IPS-20b (cell line): ENCODE results near the gene CTTN.

Experiments used
- H3K27ac ChIP-seq: one replicate; pipeline ENCODE4 v1.5.1; 2013; ENCODE audit warnings: low read length
- H3K27me3 ChIP-seq: 2 replicates; pipeline ENCODE4 v1.6.1; 2013; ENCODE audit warnings: mild to moderate bottlenecking, low read length, inconsistent platforms; ENCODE audit not compliant: insufficient read depth
- H3K36me3 ChIP-seq: 2 replicates; pipeline ENCODE4 v1.6.1; 2013; ENCODE audit warnings: low read depth, mild to moderate bottlenecking, inconsistent platforms, low read length, moderate library complexity; ENCODE audit not compliant: insufficient read depth
- H3K4me1 ChIP-seq: 2 replicates; pipeline ENCODE4 v1.6.1; 2013; ENCODE audit warnings: mild to moderate bottlenecking, control low read depth, inconsistent platforms, low read length, moderate library complexity; ENCODE audit not compliant: insufficient read depth
- H3K4me3 ChIP-seq: 2 replicates; pipeline ENCODE4 v1.5.1; 2013; ENCODE audit warnings: mild to moderate bottlenecking, low read length, inconsistent platforms
- H3K9ac ChIP-seq: 2 replicates; pipeline ENCODE4 v1.6.1; 2013; ENCODE audit warnings: low read depth, mild to moderate bottlenecking, inconsistent platforms, low read length, moderate library complexity
- H3K9me3 ChIP-seq: 2 replicates; pipeline ENCODE4 v1.6.1; 2013; ENCODE audit warnings: mild to moderate bottlenecking, low read depth, low read length, inconsistent platforms; ENCODE audit not compliant: insufficient read depth

CTTN gene

DNA sequence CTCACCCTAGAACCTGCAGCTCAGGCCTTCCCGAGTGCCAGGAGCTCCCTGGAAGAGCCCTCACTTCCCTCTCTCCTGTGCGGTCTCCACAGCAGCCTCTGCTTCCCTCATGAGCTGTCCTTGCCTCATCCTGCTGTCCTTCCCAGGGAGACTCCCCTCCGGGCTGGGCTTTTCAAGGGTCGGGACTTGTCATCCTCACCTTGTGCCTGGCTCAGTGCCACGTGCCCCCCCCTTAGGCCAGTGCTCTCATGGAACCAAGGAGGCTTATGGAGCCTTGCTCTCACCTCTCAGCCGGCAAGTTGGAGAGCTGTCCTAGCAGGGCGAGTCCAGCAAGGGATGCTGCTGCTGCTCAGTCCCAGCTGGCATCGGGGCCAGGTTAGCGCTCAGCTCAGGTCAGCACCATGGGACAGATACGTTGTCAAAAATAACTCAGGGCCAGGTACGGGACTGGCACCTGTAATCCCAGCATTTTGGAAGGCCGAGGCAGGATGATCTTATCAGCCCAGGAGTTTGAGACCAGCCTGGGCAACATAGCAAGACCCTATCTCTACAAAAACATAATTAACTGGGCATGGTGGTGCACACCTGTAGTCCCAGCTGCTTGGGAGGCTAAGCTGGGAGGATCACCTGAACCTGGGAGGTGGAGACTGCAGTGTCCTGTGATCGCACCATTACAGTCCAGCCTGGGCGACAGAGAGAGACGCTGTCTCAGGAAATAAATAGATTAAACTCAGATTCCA, 13.6 kb downstream of the CTTN start:
- no peaks in the 10 kb centered on the region for H3K27me3 ChIP-seq
- H3K4me3 ChIP-seq: no peak overlapping the region
- H3K27ac ChIP-seq: no peak overlapping the region
- H3K4me1 ChIP-seq: no peaks in the 10 kb centered on the region
- H3K9ac ChIP-seq: no peak overlapping the region
- peaks cover 98% of the 10 kb centered on the region for H3K36me3 ChIP-seq
- H3K9me3 ChIP-seq: no peaks in the 10 kb centered on the region

DNA sequence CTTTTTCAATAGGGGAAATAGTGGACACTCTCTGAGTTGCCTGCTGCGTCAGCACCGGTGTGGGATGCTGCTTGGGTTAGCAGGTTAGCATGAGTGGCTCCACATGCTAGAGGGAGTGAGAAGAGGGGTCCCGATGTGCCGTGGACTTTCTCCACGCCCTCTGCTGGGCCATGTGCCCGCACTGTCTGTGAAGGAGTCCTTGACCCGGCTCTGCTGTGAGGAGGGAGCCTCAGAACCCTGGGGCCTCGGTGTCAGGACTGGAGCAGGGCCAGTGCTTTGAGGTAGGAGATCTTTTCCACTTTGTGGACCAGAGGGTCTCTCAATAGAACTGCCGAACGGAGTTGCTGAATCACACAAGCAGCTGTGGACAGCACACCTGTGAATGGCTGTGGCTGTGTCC, 14.8 kb downstream of the CTTN start:
- peaks cover 98% of the 10 kb centered on the region for H3K36me3 ChIP-seq
- no peaks in the 10 kb centered on the region for H3K27me3 ChIP-seq
- no peaks in the 10 kb centered on the region for H3K4me1 ChIP-seq
- no peak overlapping the region for H3K27ac ChIP-seq
- no peak overlapping the region for H3K4me3 ChIP-seq
- H3K9ac ChIP-seq: no peak overlapping the region
- no peaks in the 10 kb centered on the region for H3K9me3 ChIP-seq

DNA sequence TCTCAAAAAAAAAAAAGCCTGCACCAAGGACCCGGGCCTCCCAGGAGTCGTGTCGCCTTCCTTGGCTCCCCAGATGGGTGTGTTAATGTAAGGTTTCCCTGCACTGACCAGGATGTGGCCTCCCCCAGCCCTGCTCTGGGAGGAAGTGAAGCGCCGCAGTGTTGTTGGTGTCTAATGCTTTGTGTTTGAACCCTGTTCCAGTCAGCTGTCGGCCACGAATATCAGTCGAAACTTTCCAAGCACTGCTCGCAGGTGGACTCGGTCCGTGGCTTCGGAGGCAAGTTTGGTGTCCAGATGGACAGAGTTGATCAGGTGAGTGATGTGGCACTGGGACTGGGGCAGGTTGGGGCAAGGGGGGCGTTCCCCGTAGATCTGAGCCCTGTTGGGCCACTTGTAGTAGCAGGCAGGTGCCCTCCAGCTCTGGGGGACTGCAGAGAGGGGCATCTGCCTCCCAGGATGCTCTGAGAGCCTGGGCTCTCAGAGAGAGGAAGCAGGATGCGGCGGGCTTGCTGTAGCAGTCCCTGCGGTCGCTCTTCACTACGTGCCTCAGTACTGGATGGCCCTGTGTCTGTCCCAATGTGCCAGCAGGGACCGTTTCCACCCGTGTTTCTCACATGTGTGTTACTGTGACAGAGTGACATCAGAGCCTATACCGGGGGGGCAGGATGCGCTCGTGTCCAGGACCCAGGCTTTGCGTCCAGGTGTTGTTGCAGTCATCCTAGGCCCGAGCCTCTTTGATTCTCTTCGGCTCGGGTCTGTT, 16.2 kb downstream of the CTTN start:
- Histone ChIP-seq H3K9me3 (no peaks in the 10 kb centered on the region), H3K36me3 (peaks cover 95% of the 10 kb centered on the region)

DNA sequence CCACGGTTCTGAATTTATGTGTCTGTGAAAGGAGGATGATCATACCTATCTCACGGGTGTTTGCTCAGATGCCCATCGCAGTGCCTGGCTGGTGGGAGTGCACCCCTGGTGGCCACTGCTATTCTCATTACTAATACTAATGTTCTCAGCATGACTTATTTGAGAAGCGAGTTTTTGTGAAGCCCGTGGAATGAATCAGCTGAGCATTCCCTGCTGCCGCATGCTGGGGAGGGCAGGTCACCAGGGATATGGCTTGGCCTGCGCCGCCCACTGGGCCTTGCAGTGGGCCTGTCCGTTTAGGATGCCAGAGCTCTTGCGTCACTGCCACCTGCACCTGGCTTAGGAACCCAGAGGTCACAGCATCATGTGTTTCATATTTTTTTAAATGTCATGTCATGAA, 16.9 kb downstream of the CTTN start:
- no peak overlapping the region for H3K27ac ChIP-seq
- no peak overlapping the region for H3K9ac ChIP-seq
- H3K27me3 ChIP-seq: no peaks in the 10 kb centered on the region
- H3K9me3 ChIP-seq: no peaks in the 10 kb centered on the region
- peaks cover 95% of the 10 kb centered on the region for H3K36me3 ChIP-seq
- no peak overlapping the region for H3K4me3 ChIP-seq
- H3K4me1 ChIP-seq: no peaks in the 10 kb centered on the region

More for the DNA sequence above, 16.2 kb downstream of the CTTN start:
- no peak overlapping the region for H3K4me3 ChIP-seq
- no peaks in the 10 kb centered on the region for H3K4me1 ChIP-seq
- H3K27me3 ChIP-seq: no peaks in the 10 kb centered on the region
- no peak overlapping the region for H3K27ac ChIP-seq
- H3K9ac ChIP-seq: no peak overlapping the region

DNA sequence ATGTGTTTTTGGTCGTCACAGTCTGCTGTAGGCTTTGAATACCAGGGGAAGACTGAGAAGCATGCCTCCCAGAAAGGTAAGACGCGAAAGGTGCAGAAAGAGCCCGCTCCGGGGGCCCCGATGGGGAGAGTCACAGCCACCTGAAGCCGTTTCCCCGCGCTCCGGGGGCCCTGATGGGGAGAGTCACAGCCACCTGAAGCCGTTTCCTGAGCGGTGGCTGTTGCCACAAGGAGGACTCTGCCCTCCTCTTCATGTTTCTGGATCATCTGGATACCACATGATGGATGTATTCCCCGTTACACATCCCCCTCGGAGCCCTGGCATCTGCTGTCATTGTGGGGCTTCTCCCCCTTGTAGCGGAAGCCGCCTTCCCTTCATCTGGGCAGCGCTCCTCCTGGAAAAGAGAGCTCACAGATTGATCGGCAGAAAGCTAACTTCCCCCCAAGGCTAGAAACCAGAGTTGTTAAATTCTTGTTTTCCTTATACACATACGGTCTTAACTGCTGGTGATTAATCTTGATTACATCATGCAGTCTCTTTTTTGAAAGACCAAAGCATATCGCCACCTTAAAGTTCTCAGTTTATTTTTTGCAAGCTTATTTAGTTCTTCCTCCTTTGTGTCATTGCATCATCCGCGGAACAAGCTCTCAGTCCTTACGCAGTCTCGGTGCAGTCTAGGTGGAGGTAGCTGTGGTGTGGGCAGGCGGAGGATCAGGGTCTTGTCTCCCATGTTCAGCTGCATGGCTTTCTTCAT, 17.5 kb downstream of the CTTN start:
- Histone ChIP-seq H3K9me3 (no peaks in the 10 kb centered on the region), H3K9ac (no peak overlapping the region), H3K27ac (no peak overlapping the region), H3K4me3 (no peak overlapping the region), H3K27me3 (no peaks in the 10 kb centered on the region), H3K4me1 (no peaks in the 10 kb centered on the region), H3K36me3 (peaks cover 95% of the 10 kb centered on the region)

DNA sequence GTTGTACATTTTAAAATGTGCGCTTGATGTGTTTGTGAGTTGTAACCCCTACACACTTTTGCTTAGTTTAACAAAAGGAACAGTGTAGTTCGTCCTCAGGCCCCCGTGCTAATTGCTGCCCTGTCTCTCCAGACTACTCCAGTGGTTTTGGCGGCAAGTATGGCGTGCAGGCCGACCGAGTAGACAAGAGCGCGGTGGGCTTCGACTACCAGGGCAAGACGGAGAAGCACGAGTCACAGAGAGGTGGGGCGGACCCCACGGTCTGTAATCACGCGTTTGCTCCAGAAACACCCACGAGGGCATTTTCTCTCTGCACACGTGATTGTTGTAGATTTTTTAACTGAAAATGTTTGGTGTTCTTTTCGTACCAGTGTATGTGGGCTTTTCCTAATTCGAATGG, 18.6 kb downstream of the CTTN start:
- Histone ChIP-seq H3K36me3 (peaks cover 95% of the 10 kb centered on the region), H3K27me3 (no peaks in the 10 kb centered on the region), H3K4me3 (no peak overlapping the region), H3K4me1 (no peaks in the 10 kb centered on the region), H3K9me3 (no peaks in the 10 kb centered on the region), H3K9ac (no peak overlapping the region), H3K27ac (no peak overlapping the region)

DNA sequence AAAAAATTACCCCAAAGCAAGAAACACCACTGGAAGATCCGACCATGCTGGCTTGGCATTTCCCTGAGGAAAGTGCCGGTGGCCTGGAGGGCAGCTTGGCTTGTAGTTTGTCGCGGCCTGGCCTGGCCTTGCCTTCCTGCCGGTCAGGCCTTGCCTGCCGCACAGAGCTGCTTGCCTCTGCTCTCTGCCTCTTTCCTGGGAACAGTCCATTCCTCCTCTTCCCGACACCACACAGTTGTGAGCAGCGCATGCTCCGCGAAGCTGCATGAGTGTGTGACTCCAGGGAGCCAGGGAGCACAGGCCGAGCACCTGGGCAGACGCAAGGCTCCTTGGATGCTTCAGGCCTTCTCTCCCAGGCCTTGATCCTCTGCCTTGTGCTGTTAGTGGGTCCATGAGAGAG, 19.8 kb downstream of the CTTN start:
- H3K27me3 ChIP-seq: no peaks in the 10 kb centered on the region

DNA sequence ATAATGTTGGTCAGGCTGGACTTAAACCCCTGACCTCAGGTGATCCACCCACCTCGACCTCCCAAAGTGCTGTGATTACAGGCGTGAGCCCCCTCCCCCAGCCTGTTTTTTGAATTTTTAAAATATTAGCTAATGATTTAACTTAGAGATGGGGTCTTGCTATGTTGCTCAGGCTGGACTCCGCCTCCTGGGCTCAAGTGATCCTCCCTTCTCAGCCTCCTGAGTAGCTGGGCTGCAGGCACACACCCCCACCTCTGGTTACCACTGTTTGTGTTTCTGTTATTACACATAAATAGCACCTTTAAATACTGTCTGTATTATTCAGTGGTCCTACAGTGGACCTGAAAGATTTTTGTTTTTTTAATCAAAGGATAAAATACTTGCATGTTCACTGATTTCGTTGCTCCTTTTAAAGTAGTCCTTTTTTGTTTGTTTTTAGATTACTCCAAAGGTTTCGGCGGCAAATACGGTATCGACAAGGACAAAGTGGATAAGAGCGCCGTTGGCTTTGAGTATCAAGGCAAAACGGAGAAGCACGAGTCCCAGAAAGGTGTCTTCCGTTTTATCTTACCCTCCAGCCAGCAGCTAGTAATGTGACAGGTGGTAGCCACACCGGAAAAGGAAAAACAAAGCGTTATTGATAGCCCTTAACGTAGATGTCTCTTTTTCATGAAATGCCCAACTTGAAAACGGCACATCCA, 21.1 kb downstream of the CTTN start:
- Histone ChIP-seq H3K9me3 (no peaks in the 10 kb centered on the region), H3K4me1 (no peaks in the 10 kb centered on the region), H3K27ac (no peak overlapping the region), H3K27me3 (no peaks in the 10 kb centered on the region), H3K4me3 (no peak overlapping the region), H3K36me3 (peaks cover 91% of the 10 kb centered on the region), H3K9ac (no peak overlapping the region)

More for the DNA sequence above, 19.8 kb downstream of the CTTN start:
- peaks cover 95% of the 10 kb centered on the region for H3K36me3 ChIP-seq
- no peaks in the 10 kb centered on the region for H3K4me1 ChIP-seq
- no peak overlapping the region for H3K27ac ChIP-seq
- no peak overlapping the region for H3K9ac ChIP-seq
- H3K9me3 ChIP-seq: no peaks in the 10 kb centered on the region
- H3K4me3 ChIP-seq: no peak overlapping the region

DNA sequence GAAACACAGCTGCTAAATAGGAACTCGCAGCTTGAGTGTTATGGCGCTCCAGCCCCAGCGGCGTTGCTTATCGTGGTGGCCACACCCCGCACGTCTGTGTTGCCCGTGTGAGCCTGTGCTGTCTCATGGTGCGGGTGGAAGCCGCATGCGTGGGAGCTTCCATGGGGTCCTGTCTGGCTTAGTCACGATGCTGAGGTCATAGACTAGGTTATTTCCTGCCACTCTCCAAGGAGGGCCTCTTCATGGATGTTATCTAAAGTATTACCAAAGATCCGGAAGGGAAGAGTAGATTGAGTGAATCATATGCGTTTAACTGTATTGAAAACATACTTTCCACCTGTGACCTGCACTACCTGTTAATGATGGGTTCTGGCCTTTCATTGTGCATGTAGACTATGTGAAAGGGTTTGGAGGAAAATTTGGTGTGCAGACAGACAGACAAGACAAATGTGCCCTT, 21.7 kb downstream of the CTTN start:
- Histone ChIP-seq H3K4me1 (no peaks in the 10 kb centered on the region), H3K9me3 (no peaks in the 10 kb centered on the region), H3K9ac (no peak overlapping the region), H3K27me3 (no peaks in the 10 kb centered on the region), H3K27ac (no peak overlapping the region), H3K36me3 (peaks cover 91% of the 10 kb centered on the region), H3K4me3 (no peak overlapping the region)

DNA sequence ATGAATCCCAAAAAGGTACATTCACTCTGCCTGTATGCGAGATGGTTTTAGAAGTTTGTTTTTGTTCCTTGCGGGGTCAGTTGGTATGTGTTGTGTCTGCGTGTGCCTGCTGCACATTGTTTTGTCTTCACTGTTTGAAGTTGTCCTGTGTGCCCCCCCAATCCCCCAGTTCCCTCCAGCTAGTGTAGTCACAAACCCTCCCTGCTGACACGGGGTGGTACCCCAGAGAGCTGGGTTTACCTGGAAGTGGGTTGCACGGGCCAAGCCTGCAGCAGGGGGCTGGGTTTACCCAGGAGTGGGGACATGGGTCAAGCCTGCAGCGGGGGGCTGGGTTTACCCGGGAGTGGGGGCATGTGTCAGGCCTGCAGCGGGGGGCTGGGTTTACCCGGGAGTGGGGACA, 22.2 kb downstream of the CTTN start:
- Histone ChIP-seq H3K9me3 (no peaks in the 10 kb centered on the region), H3K4me1 (no peaks in the 10 kb centered on the region), H3K27ac (no peak overlapping the region), H3K36me3 (peaks cover 91% of the 10 kb centered on the region), H3K4me3 (no peak overlapping the region), H3K9ac (no peak overlapping the region), H3K27me3 (no peaks in the 10 kb centered on the region)

DNA sequence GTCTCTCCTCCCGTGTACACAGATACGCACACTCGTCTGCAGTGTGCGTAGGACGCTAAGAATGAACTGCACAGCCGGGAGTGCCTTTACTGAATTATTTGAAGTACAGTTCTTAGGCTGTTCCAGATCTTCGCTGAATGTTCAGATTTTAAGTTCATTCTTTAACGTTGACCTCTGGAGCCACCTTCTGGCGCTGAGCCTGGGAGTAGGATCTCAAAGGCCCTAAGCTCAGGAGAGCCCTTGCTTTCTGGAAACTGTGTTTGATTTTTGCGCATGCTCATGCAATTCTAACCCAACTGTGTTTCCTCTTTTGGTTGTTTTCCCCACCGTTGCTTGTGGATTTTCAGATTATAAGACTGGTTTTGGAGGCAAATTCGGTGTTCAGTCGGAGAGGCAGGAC, 22.8 kb downstream of the CTTN start:
- no peaks in the 10 kb centered on the region for H3K27me3 ChIP-seq
- no peaks in the 10 kb centered on the region for H3K4me1 ChIP-seq
- H3K27ac ChIP-seq: no peak overlapping the region
- no peak overlapping the region for H3K4me3 ChIP-seq
- no peaks in the 10 kb centered on the region for H3K9me3 ChIP-seq
- H3K9ac ChIP-seq: no peak overlapping the region
- peaks cover 89% of the 10 kb centered on the region for H3K36me3 ChIP-seq
